CD1c-positive myeloid dendritic cell (primary cell): ENCODE data around the gene ULK1.
"Not testable (repeated sequence)": the region's sequence is repeated elsewhere in the genome, so short reads cannot be mapped to it uniquely, and the experiment has no call there.

Source experiments
- DNase-seq: peaks from one replicate; pipeline ENCODE4 v3.0.0-alpha.2; 2016; ENCODE audit errors: extremely low spot score

ULK1 gene

DNA sequence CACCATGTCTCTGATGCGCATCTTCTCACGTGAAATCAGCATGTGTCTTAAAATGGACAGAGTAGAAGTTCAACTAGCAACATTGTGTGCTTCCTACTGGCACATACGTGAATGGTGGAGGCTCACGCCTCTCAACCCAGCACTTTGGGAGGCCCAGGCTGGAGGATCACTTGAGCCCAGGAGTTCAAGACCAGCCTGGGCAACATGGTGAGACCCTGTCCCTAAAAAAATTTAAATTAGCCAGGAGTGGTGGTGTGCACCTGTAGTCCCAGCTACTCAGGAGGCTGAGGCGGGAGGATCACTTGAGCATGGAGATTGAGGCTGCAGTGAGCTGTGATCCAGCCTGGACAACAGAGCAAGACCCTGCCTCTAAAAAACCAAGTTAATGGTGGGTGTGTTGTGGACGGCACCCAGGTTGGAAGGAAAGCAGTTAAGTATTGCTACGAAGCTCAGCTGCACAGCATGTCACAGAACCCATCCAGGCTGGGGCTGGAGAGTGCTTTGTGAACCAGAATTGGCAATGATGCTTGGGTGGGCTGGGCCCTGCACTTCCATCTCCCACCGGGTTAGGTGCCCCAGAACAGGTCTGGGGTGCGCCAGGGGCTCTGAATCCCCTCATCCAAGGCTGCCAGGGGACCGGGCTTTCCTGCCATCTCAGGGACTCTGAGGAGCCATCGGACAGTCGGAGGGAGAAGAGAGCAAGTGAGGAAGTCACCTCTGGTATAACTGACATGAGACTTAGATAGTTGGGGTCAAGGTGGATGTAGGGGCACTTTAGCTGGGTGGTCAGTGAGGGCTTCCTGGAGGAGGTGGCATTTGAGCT lies 33.0 kb upstream of the ULK1 start:
- DNase-seq, result no peak

DNA sequence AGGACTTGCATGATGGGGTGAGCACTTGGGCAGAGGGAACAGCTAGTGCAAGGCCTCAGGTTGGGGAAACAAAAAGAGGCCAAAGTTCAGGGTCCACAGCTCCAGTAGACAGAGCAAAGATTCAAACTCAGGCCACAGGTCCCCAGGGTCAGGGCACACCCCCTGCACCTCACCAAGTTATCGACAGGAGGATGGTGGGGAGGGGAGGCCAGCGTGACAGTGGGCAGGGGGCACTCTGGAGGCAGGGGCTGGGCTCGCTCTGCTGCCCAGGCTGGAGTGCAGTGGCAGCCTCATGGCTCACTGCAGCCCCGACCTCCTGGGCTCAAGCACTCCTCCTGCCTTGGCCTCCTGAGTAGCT lies 32.4 kb upstream of the ULK1 start:
- DNase-seq, result no peak

DNA sequence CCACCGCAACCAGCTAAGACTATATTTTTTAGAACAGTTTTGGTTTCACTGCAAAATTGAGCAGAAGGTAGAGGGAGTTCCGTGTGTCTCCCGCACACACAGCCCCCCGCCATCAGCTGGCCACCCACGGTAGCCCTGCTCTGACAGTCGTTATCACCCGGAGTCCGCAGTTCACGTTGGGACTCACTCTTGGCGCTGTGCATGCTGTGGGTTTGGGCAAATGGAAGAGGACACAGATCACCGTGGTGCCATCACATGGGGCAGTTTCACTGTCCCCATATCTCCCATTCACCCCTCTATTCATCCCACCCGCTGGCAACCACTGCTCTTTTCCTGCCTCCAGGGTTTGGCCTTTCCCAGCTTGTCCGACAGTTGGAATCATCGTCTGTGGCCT lies 31.8 kb upstream of the ULK1 start:
- no peak for DNase-seq

DNA sequence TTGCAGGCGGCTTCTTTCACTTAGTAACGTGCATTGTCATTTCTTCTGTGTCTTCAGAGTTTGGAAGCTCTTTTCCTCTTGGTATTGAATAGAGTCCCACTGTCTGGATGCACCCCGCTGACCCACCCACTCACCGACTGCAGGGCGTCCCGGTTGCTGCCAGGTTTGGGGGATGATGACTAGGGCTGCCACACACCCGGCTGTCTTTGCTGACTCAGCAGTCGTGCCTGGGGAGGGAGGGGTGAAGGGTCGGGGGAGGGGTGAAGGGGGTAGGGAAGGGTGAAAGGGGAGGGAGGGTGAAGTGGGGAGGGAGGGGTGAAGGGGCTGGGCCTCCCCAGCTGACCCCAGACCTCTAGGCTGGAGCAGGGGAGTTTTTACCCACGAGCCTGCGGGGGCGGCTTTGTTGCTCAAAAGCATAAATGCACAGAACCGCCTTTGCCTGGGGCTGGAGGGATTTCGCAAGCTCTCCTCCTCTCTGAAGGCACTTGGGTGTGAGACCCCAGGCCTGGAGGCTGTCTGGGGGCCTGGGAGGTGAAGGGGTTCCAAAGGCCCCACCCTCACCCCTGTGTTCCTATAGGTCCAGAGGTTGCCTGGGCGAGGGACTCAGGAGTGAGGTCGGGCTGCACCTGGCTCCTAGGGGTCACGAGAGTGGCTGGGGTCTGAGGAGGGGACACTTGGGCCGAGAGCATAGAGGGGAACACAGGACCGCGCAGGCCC lies 31.3 kb upstream of the ULK1 start:
- DNase-seq, result peak; percentile 64

DNA sequence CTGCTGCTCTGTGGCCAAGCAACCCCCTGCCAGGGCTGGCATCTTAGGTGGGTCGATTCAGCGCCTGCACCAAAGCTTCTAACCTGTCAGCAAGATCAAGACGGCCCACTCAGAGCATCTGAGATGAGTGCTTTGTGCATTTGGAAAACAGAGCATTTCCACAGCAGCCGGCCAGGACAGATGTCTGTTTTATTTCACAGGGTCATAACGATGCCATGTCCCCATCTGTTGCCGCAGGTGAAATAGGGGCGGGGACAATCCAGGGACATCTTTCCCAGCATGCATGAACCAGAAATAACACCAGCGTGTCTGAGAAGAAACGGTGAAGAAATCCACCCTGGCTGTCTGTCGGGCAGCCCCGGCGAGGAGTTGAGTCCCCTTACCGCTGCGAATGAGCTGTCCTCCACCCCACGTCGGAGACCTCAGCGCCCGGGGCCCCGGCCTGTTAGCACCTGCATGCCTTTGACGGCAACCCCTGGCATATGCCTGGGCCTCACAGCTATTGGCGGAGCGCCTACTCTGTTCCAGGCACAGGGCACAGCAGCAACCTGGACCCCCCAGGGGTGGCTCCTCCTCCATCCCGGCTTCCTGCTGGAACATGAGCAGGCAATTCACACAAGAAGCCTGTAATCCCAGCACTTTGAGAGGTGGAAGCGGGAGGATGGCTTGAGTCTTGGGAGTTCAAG lies 30.6 kb upstream of the ULK1 start:
- no peak for DNase-seq

DNA sequence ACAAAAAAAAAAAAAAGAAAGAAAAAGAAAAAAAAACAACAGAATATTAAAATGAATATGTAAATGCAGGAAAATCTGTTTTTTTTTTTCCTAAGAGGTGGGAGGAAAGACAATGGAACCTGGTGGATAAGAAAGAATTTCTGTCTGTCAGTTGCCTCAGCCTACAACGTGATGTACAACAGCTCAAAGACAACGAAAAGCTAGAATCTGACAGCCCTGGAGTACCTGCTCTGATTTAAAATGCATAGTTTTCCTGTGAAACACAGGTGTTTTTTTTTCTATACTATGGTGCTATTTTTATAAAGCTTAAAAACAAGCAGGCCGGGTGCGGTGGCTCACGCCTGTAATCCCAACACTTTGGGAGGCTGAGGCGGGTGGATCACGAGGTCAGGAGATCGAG lies 30.0 kb upstream of the ULK1 start:
- no peak for DNase-seq

DNA sequence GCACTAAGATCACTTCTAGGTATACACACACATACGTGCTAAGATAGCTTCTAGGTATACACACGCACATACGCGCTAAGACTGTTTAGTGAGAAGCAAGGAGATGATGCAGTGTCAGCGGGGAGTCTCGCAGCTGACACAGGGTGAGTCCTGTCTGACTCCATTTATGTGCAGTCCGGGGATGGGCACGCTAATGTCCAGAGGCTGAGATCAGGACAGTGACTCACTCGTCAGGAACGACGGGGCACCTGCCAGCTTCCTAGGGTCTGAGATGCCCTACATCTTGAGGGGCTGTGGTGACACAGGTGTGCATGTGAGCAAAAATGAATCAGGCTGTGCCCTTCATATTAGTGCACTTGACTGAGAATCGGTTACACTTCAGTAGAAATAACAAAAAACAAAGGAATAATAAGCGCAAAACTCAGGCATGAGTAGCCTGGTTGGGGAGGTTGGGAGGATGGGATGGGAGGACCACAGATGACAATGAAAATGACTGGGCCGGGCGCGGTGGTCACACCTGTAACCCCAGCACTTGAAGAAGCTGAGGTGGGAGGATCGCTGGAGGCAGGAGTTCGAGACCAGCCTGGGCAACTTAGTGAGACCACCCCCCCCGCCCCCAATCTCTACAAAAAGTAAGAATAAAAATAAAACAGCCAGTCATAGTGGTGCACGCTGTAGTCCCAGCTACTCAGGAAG lies 29.1 kb upstream of the ULK1 start:
- DNase-seq, result no peak

DNA sequence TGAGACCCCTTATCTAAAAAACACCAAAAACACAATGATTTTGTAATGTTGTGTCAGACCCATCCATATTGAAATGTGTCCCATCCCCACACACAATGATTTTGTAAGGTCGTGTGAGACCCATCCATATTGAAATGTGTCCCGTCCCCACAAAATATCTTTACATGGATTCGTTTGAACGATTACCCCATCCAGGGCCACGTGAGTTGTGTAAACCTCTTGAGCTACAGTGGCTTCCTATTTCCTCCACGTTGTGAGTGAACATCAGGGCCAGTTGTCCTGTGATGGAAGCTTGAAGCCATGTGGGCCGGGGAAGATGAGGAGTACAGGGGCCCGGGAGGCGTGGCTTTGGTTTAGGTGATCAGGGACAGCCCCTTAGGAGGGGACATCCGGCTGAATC lies 27.0 kb upstream of the ULK1 start:
- peak; percentile 21 for DNase-seq

DNA sequence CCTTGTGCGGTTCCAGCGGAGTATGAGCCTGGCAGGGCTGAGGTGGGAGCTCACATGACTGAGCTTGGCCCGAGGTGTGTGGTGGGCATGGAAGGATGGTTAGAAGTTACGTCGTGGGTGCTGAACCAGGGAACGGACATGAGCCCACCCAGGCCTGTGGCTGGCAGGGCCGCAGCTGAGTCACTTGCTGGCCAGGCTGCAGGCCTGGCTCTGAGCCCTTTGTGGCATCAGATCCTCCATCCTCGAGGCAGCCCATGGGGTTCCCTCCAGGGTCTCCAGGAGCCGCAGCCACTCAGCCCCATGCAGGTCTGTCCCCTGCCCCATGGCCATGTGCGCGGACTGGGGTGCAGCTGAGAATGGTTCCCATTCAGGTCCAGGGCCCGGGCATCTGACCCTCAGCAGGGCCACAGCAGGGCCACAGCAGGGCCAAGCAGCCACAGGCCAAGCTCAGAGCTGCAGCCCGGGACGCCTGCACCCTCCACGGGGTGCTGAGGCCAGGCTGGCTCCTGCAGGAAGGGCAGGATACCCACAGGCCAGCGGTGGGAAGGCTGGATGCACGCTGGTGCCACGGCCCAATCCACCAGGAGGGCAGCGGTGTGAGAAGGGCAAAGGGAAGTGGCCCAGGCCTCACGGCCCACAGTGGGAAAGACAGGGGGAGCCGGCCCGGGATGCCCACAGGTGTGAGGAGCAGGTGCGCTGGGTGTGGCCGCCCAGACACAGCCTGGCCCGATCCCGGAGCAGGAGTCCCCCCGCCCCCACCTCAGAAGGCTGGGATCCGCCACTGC lies 26.3 kb upstream of the ULK1 start:
- DNase-seq, result no peak

DNA sequence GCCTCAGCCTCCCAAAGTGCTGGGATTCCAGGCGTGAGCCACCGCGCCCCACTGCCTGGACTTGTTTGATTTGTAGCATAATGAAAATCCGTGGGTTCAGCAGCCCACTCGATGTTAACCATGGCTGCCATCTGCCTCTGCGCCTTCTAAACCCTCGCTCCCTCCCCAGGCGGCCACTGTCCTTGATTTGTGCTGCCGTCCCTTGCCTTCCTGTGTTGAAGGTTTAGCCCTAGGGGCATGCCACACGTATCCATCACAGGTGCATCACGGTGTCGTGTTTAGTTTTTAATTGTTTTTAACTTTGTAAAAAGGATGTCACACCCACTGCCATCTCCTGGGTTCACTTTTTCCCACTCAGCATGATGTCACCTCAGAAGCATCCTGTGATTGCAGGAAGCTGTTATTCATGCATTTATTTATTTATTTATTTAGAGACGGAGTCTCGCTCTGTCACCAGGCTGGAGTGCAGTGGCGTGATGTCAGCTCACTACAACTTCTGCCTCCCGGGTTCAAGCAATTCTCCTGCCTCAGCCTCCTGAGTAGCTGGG lies 24.5 kb upstream of the ULK1 start:
- DNase-seq, result peak; percentile 29

DNA sequence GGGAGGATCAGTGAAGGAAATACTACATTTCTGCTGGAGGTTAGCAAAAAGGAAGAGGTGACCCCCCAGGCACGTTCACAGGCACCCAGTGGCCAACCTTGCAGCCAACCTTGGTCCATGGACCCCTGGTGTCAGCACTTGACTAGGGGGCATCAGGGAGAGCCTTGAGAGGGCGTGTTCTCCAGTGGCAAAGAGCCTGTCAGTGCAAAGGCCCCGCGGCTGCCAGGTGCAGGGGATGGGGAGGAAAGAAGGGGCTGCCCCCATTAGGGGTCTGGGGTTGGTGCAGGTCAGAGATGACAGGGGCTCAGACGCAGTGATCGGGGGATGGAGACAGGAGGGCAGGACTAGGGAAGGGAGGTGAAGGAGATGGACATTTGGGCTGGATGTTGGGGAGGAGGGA lies 22.7 kb upstream of the ULK1 start:
- no peak for DNase-seq

DNA sequence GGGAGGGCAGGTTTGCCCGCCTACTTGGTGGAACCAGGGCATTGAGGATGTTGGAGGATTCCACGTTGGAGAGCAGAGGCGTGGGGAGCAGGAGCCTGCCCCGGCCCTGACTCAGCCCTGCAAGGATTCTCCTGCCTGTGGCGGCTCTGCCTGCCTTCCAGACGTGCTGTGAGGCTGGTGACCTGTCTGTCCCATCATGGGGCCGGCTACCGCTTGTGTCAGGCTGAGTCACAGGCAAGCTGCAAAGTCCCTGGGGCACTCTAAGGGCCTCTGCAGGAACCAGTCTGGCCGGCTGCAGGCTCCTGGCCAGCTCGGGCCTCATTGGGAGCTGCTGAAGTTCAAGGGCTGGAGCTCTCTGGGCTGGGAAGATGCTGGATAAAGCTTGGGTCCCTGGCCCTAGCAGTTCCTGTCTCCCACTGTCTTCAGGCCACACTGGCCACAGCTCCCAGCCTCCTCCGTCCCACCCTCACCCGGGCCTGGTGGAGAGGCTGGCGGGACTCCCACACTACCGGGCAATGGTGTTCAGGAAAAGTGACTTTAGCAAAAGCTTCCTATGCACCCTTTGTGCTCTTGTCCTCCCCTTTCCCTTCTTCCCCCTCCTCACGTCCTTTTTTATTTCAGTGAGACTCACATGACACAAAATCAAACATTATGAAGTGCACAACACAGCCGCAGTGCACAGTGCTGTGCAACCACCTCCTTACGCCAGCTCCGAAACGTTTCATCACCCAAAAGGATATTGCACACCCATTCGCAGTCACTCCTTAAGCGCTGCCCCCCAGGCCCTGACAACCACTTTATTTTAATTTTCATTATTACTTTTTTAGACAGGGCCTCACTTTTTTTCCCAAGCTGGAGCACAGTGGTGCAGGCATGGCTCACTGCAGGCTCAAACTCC lies 22.0 kb upstream of the ULK1 start:
- DNase-seq, result peak; percentile 27

DNA sequence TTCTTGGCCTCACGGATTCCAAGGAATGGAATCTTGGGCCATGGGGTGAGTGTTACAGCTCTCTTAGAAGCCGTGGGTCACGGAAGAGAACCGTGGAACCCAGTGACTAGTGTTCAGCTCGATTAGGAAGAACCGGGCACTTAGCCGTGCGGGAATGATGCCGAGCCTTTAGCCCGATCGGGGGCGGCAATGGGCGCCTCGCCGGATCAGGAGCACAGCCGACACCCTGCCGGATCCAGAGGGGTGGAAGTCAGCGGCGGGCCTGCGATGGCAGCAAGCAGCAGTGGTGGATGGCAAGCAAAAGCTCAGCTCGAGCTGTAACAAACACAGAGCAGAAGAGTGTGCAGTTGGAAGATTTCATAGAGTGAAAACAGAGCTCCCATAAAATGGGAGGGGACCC lies 21.1 kb upstream of the ULK1 start:
- DNase-seq, result no peak

DNA sequence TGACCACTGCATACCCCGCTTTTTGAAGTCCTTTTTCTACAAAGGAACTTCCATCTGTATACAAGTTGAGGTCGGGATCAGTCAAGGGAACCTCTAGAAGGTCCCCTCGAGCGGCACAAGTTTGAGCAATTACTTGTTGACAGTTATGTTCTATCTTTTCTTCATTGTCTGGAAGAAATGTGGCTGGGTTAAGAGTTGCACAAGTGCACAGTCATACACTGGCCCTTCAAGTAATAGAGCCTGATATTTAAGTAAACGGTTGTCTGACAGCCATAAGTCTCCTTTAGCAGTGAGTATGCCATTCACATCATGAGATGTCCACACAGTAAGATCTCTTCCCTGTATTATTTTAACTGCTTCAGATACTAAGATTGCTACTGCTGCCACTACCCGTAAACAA lies 19.4 kb upstream of the ULK1 start:
- not testable (repeated sequence) for DNase-seq

DNA sequence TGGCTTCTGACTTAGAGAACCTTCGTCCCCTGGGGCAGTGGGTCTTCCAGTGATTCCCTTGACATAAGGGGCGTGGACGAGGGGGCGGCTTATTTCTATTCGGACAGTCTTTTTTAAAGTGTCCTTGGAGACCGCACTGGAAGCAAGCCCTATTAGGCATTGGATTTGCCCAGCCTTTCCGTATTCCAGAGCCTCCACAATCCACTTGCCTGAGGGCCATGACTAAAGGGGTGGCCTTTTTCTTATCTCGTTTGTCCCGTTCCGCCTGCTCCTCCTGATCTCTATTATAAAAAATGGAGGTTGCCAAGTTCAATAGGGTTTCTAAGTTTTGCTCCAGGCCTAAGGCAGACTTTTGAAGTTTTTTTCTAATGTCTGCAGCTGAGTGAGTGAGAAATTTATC lies 17.2 kb upstream of the ULK1 start:
- DNase-seq, result not testable (repeated sequence)

DNA sequence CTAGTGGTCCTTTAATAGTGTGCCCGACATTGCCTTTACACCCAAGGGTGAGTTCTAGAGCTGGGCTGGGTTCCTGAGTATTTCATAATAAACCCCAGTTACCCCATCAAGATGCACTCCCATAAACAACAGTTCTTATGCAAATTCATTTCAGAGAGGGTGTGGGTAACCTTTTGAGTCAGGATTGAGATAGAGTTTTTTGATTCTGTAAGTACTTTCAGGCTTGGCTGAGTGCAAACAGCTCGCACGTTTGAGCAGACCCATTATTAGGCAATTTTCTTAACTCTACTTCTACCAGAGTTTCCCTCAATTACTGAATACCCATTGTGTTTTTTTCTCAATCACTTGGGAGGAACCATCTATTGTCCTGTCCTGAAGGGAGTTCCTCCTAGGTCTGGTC lies 16.0 kb upstream of the ULK1 start:
- peak; percentile 28 for DNase-seq

DNA sequence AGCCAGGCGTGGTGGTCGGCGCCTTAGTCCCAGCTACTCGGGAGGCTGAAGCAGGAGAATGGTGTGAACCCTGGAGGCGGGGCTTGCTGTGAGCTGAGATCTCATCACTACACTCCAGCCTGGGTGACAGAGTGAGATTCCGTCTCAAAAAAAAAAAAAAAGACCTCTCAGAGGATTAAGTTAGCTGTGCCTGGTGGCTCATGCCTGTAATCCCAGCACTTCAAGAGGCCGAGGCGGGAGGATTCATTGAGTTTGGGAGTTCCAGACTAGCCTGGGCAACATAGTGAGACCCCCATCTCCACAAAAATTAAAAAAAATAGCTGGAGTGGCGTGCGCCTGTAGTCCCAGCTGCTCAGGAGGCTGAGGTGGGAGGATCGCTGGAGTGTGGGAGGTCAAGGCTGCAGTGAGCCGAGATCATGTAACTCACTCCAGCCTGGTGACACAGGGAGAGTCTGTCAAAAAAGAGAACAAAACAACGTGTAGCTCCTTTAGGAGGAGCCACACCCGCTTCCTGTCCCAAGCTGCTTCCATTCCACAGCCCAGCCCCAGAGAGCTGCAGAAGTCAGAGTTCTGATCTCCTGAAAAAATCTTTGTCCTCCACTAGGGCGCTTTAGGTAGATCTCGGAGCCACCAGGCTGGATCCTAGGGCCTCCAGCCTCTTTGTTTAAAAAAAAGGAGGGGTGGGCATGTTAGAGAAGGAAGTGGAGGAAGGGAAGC lies 11.5 kb upstream of the ULK1 start:
- DNase-seq, result peak; percentile 59

DNA sequence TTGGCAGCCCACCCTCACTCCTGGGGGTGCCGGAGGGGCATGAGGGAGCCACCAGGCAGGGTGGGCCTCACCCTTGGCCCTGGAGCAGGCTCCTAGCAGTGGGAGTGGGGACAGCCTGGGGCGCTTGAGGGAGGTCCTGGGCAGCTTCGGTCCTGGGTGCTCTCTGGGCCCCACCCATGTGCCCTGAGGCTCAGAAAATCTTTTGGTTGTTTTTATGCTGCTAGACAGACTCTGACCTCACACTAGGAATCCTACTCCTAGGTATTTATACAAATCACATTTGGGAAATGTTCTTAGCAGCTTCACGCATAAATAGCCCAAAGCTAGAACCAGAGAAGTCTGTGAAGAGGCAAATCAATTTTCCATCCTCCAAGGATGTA lies 10.9 kb upstream of the ULK1 start:
- no peak for DNase-seq

DNA sequence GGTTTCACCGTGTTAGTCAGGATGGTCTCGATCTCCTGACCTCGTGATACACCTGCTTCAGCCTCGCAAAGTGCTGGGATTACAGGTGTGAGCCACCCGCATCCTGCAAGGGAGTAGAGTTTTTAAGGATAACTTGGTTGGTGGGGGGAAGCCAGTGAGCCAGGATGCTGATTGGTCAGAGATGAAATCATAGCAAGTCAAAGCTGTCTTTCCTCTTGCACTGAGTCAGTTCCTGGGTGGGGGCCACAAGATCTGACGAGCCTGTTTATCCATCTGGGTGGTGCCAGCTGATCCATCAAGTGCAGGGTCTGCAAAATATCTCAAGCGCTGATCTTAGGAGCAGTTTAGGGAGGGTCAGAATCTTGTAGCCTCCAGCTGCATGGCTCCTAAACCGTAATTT lies 9.3 kb upstream of the ULK1 start:
- DNase-seq, result not testable (repeated sequence)
